Astrocyte (in vitro differentiated cells and primary cell): ENCODE data around the gene RELN.

Experiments used
- EZH2 ChIP-seq: IDR thresholded peaks from 2 replicates; pipeline ENCODE4 v1.6.1; 2012; ENCODE audit warnings: mild to moderate bottlenecking, low read length, inconsistent platforms; ENCODE audit not compliant: insufficient read depth
- TF ChIP-seq, protein P1 (sequence below): IDR thresholded peaks from 2 replicates; pipeline ENCODE4 v1.5.1; 2011; ENCODE audit warnings: low read depth, mild to moderate bottlenecking, inconsistent platforms, low read length, moderate library complexity; ENCODE audit not compliant: insufficient read depth

DNA sequence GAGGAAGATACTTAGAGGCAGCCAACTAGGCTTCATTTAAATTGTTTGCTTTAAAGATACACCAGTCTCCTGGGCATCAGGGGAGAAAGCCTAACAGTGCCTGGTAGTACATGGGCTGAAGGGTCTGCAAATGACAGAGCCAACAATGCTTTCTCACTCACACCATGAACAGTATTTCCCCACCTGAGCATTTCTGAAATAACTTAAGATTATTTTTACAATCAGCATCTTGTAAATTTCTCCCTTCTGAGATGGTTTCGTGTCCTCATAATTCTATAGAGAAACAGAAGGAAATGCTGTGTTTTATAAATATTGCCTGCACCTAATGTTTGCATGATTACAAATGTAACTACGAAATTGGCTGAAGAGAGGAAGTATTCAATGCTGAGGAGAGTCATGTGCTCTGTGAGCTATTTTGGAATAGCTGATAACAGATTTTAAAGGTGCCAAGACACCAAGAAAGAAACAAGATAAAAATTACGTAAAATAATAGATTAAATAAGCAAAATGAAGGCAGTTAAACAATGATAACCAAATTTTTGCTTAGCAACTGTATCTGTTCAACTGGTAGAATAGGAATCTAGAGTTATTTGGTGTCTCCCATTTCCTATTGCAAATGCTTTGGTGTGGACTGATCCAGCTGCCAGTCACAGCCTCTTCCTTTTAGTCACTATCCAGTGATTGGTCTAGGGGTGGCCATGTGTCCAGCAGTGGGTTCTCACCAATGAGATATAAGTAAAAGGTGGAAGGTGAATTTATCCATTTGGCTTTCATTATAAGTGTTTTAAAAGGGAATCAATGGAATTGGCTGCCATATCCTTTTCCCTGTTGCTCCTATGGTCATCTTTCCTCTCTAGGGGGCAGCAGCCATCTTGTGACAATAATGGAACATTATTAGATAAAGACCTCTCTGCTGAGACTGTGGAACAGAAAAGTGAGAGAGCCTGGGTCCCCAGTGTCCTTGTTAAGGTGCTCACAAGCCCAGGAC lies 375.5 kb downstream of the RELN start:
- TF ChIP-seq, protein P1, sequence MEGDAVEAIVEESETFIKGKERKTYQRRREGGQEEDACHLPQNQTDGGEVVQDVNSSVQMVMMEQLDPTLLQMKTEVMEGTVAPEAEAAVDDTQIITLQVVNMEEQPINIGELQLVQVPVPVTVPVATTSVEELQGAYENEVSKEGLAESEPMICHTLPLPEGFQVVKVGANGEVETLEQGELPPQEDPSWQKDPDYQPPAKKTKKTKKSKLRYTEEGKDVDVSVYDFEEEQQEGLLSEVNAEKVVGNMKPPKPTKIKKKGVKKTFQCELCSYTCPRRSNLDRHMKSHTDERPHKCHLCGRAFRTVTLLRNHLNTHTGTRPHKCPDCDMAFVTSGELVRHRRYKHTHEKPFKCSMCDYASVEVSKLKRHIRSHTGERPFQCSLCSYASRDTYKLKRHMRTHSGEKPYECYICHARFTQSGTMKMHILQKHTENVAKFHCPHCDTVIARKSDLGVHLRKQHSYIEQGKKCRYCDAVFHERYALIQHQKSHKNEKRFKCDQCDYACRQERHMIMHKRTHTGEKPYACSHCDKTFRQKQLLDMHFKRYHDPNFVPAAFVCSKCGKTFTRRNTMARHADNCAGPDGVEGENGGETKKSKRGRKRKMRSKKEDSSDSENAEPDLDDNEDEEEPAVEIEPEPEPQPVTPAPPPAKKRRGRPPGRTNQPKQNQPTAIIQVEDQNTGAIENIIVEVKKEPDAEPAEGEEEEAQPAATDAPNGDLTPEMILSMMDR = peak; percentile 29
- no peak for TF ChIP-seq EZH2
